GM23338 (cell line): ENCODE measurements around the gene KANK4. TPM values are rescaled to one million over a fixed set of nuclear protein-coding genes. Genes with fewer than 3 reads are reported as not detected.

Experiments used
- ATAC-seq: fragments of 200-7000 bp; cut with Tn5 transposase; 3 replicates; pipeline ENCODE4 v1.9.1; 2020
- DNase-seq: peaks from one replicate; pipeline ENCODE4 v3.0.0-alpha.2; 2015; ENCODE audit warnings: low spot score
- H2AFZ ChIP-seq: fragments of 200-600 bp; sonication (generic); 2 replicates; pipeline ENCODE4 v1.8.0; 2016; ENCODE audit warnings: antibody characterized with exemption, mild to moderate bottlenecking, moderate library complexity
- H3F3A ChIP-seq: fragments of 200-600 bp; sonication (generic); replicated peaks from 2 replicates; pipeline ENCODE4 v1.8.0; 2017; ENCODE audit warnings: antibody characterized with exemption, mixed run types, low read depth
- H3K27ac ChIP-seq: fragments of 200-600 bp; sonication (generic); 2 replicates; pipeline ENCODE4 v1.6.1; 2016; ENCODE audit warnings: low read depth
- H3K27me3 ChIP-seq: fragments of 200-600 bp; sonication (generic); 2 replicates; pipeline ENCODE4 v1.8.0; 2016; ENCODE audit warnings: mild to moderate bottlenecking, mixed run types, moderate library complexity; ENCODE audit not compliant: insufficient read depth
- H3K36me3 ChIP-seq: fragments of 200-600 bp; sonication (generic); 2 replicates; pipeline ENCODE4 v1.8.0; 2016; ENCODE audit warnings: mild to moderate bottlenecking; ENCODE audit not compliant: insufficient read depth
- H3K4me1 ChIP-seq: fragments of 200-600 bp; sonication (generic); 2 replicates; pipeline ENCODE4 v1.8.0; 2016; ENCODE audit warnings: mild to moderate bottlenecking, moderate library complexity; ENCODE audit not compliant: insufficient read depth
- H3K4me2 ChIP-seq: fragments of 200-600 bp; sonication (generic); 2 replicates; pipeline ENCODE4 v1.7.1; 2017; ENCODE audit warnings: mixed run types
- H3K4me3 ChIP-seq: fragments of 200-600 bp; sonication (generic); 2 replicates; pipeline ENCODE4 v1.6.1; 2016; ENCODE audit warnings: mixed run types
- H3K79me2 ChIP-seq: fragments of 200-600 bp; sonication (generic); replicated peaks from 2 replicates; pipeline ENCODE4 v1.8.0; 2017; ENCODE audit warnings: mild to moderate bottlenecking; ENCODE audit not compliant: insufficient read depth
- H3K9me2 ChIP-seq: fragments of 200-600 bp; sonication (generic); 2 replicates; pipeline ENCODE4 v1.8.0; 2017; ENCODE audit not compliant: insufficient read depth
- H4K20me1 ChIP-seq: fragments of 200-600 bp; sonication (generic); replicated peaks from 2 replicates; pipeline ENCODE4 v1.8.0; 2017; ENCODE audit warnings: mild to moderate bottlenecking; ENCODE audit not compliant: insufficient read depth
- H3K27ac Mint-ChIP-seq: 2 replicates; pipeline ENCODE4 v1.8.0; 2020; ENCODE audit warnings: inconsistent platforms, mild to moderate bottlenecking, moderate library complexity, mixed read lengths
- H3K27me3 Mint-ChIP-seq: 3 replicates; pipeline ENCODE4 v1.8.0; 2022; ENCODE audit warnings: low read depth, mild to moderate bottlenecking, moderate library complexity, mixed read lengths, inconsistent platforms; ENCODE audit not compliant: insufficient read depth, poor library complexity
- H3K36me3 Mint-ChIP-seq: 3 replicates; pipeline ENCODE4 v1.8.0; 2021; ENCODE audit warnings: low read depth, mild to moderate bottlenecking, inconsistent platforms, moderate library complexity, mixed read lengths
- H3K4me1 Mint-ChIP-seq: 3 replicates; pipeline ENCODE4 v1.8.0; 2020; ENCODE audit warnings: mild to moderate bottlenecking, inconsistent platforms, mixed read lengths
- H3K4me3 Mint-ChIP-seq: 3 replicates; pipeline ENCODE4 v1.8.0; 2021; ENCODE audit warnings: moderate library complexity, mild to moderate bottlenecking, inconsistent platforms, mixed read lengths
- H3K9me3 Mint-ChIP-seq: 3 replicates; pipeline ENCODE4 v1.8.0; 2020; ENCODE audit warnings: moderate library complexity, mild to moderate bottlenecking, inconsistent platforms, mixed read lengths
- CREB1 ChIP-seq: fragments of 250-450 bp; sonication (Bioruptor Pico); IDR thresholded peaks from 2 replicates; pipeline ENCODE4 v1.5.0; 2020; ENCODE audit warnings: low read depth, mild to moderate bottlenecking, moderate library complexity
- CTCF ChIP-seq, 2 experiments: fragments of 200-600 bp in 1 of 2; sonication (generic) in 1 of 2; conservative IDR thresholded peaks; 2 replicates each; pipeline versions ENCODE4 v1.5.1 to v1.6.1; 2016 to 2017; ENCODE audit warnings: antibody characterized with exemption in 2 of 2, low read depth in 2 of 2, mild to moderate bottlenecking in 2 of 2, moderate library complexity in 1 of 2
- ETS1 ChIP-seq: IDR thresholded peaks from 2 replicates; pipeline ENCODE4 v1.6.1; 2016; ENCODE audit warnings: antibody characterized with exemption
- EZH2 ChIP-seq: fragments of 200-600 bp; sonication (generic); IDR thresholded peaks from one replicate; pipeline ENCODE4 v1.8.0; 2017; ENCODE audit warnings: antibody characterized with exemption, mild to moderate bottlenecking, low read depth; ENCODE audit not compliant: unreplicated experiment
- EZH2phosphoT487 ChIP-seq: fragments of 200-600 bp; sonication (generic); IDR thresholded peaks from one replicate; pipeline ENCODE4 v1.8.1; 2018; ENCODE audit warnings: antibody characterized with exemption; ENCODE audit not compliant: unreplicated experiment
- JUNB ChIP-seq: IDR thresholded peaks from one replicate; pipeline ENCODE4 v1.6.1; 2016; ENCODE audit warnings: antibody characterized with exemption; ENCODE audit not compliant: unreplicated experiment
- NANOG ChIP-seq: IDR thresholded peaks from 2 replicates; pipeline ENCODE4 v1.6.1; 2016; ENCODE audit warnings: antibody characterized with exemption, borderline replicate concordance
- POLR2AphosphoS5 ChIP-seq: IDR thresholded peaks from 2 replicates; pipeline ENCODE4 v1.6.1; 2016; ENCODE audit warnings: antibody characterized with exemption, low read depth
- REST ChIP-seq: IDR thresholded peaks from one replicate; pipeline ENCODE4 v1.6.1; 2018; ENCODE audit warnings: antibody characterized with exemption; ENCODE audit not compliant: unreplicated experiment
- STAT1 ChIP-seq: IDR thresholded peaks from one replicate; pipeline ENCODE4 v1.6.1; 2016; ENCODE audit warnings: antibody characterized with exemption; ENCODE audit not compliant: unreplicated experiment
- ZNF114 ChIP-seq: fragments of 250-450 bp; sonication (Bioruptor Pico); IDR thresholded peaks from 2 replicates; pipeline ENCODE4 v1.5.0; 2020; ENCODE audit warnings: mild to moderate bottlenecking, moderate library complexity
- ZNF331 ChIP-seq: fragments of 250-450 bp; sonication (Bioruptor Pico); IDR thresholded peaks from 2 replicates; pipeline ENCODE4 v1.5.0; 2020; ENCODE audit warnings: low read depth, mild to moderate bottlenecking, moderate library complexity
- ZNF462 ChIP-seq: fragments of 250-450 bp; sonication (Bioruptor Pico); IDR thresholded peaks from 2 replicates; pipeline ENCODE4 v1.5.0; 2020; ENCODE audit warnings: mild to moderate bottlenecking, moderate library complexity
- polyA plus RNA-seq: library from polyadenylated mRNA; unstranded; fragments of >200 nt; fragmentation: Nextera tagmentation; extraction: Ambion mirVana; gene quantifications from 2 replicates; pipeline ENCODE4 v1.2.1, GENCODE V29; 2016
- total RNA-seq: library from RNA; depleted of rRNA; stranded (reverse); fragments of >200 nt; shearing (Covaris generic); gene quantifications from 2 replicates; pipeline ENCODE4 v1.2.3, GENCODE V29; 2014

KANK4 gene
- total and polyA plus RNA-seq, 2 experiments from 2014 or later, result 0.31 to 0.42 TPM

GRCh38 chr1:62208970-62209369, 110.3 kb downstream of the KANK4 start:
- no peak for ATAC-seq
- Histone ChIP-seq H3F3A (peaks cover 82% of the 10 kb centered on the region), H4K20me1 (peaks cover 61% of the 10 kb centered on the region), H2AFZ (no peak overlapping the region), H3K9me2 (no peaks in the 10 kb centered on the region), H3K36me3 (peaks cover 73% of the 10 kb centered on the region), H3K4me1 (peaks cover 33% of the 10 kb centered on the region), H3K79me2 (peaks cover 56% of the 10 kb centered on the region), H3K27ac (peak overlapping the region; percentile 48), H3K4me3 (no peak overlapping the region), H3K4me2 (no peak overlapping the region), H3K27me3 (no peaks in the 10 kb centered on the region)
- TF ChIP-seq POLR2AphosphoS5 (no peak), REST (no peak), EZH2 (no peak), ZNF462 (CRISPR knock-in tag) (no peak), ETS1 (no peak), EZH2phosphoT487 (no peak), ZNF114 (no peak), STAT1 (no peak), JUNB (no peak), CTCF (conservative IDR thresholded peaks at IDR 0.05; ENCODE audit: low read depth in 2 of 2) (no peak), CREB1 (CRISPR knock-in tag) (no peak), NANOG (no peak), ZNF331 (CRISPR knock-in tag) (no peak)
- H3K27me3 Mint-ChIP-seq, result peaks cover 66% of the 10 kb centered on the region
- H3K4me3 Mint-ChIP-seq, result no peak overlapping the region
- H3K9me3 Mint-ChIP-seq, result peaks cover 47% of the 10 kb centered on the region
- DNase-seq, result no peak
- peaks cover 98% of the 10 kb centered on the region for H3K36me3 Mint-ChIP-seq
- H3K27ac Mint-ChIP-seq, result no peak overlapping the region
- peaks cover 44% of the 10 kb centered on the region for H3K4me1 Mint-ChIP-seq
